GM21737 (cell line): ENCODE measurements around the gene MMS19.
A peak's percentile ranks its signal among the peaks of the same experiment; 100 is the strongest.
"Not testable (repeated sequence)": the region's sequence is repeated elsewhere in the genome, so short reads cannot be mapped to it uniquely, and the experiment has no call there.

Source experiments
- ATAC-seq: cut with Tn5 transposase; IDR thresholded peaks from one replicate; pipeline ENCODE4 v1.9.1; 2021; ENCODE audit warnings: mild to moderate bottlenecking, moderate library complexity; ENCODE audit not compliant: unreplicated experiment

The MMS19 gene

GRCh38 chr10:97427571-97428179 lies 70.5 kb downstream of the MMS19 start:
- ATAC-seq, result no peak

- ATAC-seq, result no peak
Measured at GRCh38 chr10:97426776-97427570, 71.2 kb downstream of the MMS19 start.

- ATAC-seq, result peak; percentile 82
Measured at GRCh38 chr10:97425964-97426775, 72.1 kb downstream of the MMS19 start, which contains the start of gene PGAM1. PGAM1 (plus strand) TSS chr10:97426191; CDS start chr10:97426308, 117 bp downstream.

- ATAC-seq, result not testable (repeated sequence)
Measured at GRCh38 chr10:97423757-97424098, 74.5 kb downstream of the MMS19 start.

GRCh38 chr10:97416565-97416964 lies 81.7 kb downstream of the MMS19 start:
- ATAC-seq, result no peak

- ATAC-seq, result no peak
Measured at GRCh38 chr10:97412891-97413304, 85.3 kb downstream of the MMS19 start.

GRCh38 chr10:97411406-97411805 lies 86.8 kb downstream of the MMS19 start:
- no peak for ATAC-seq

- no peak for ATAC-seq
Measured at GRCh38 chr10:97408496-97408992, 89.7 kb downstream of the MMS19 start.
